ENCODE results near the gene WNT1.

Gene WNT1

GRCh38 chr12:48966177-48966895 lies 11.8 kb upstream of the WNT1 start:
- TF ChIP-seq CTCF (IDR thresholded peaks at IDR 0.05; ENCODE audit: control extremely low read depth, extremely low read depth, low read depth, missing control alignments): no peak
- ChIA-PET POLR2A (no interaction called here), CTCF (interaction anchor here (0.9 to 15.6 kb wide), 7 partner anchors 9 to 123 kb away, joined by 3 to 264 read pairs (median 4); partner anchors contain the start of genes ARF3, DDN, DDX23 and FKBP11)
- peak; percentile 49 for DNase-seq (ENCODE audit: extremely low spot score)

DNA sequence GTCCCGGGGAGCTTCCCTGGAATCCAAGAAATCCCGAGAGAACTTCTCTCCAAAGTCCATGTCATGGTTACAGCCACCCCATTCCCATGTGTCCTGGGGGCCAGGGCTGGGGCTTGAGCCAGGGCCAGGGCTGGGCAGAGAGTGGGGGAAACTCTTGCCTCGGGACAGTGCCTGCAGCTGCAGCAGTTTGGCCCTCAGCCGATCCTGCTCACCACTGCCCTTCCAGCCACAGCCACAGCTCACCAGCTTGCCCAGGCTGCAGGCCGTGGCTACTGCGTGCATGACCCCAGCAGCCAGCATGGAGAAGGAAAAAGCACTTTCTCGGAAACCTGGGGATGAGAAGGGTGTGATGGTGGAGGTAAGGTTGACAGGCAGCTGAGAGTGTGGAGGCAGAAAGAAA lies 10.1 kb upstream of the WNT1 start:
- CTCF ChIA-PET: interaction anchor here (0.8 to 15.6 kb wide), 8 partner anchors 11 to 115 kb away, joined by 3 to 264 read pairs (median 10); partner anchors contain the start of genes ARF3, DDN, DDX23 and FKBP11
- no peak for DNase-seq (ENCODE audit: extremely low spot score)
- no peak for TF ChIP-seq CTCF (IDR thresholded peaks at IDR 0.05; ENCODE audit: control extremely low read depth, extremely low read depth, low read depth, missing control alignments)
- POLR2A ChIA-PET: interaction anchor here (0.7 kb wide), 1 partner anchor 11 kb away, joined by 3 read pairs; the partner anchor contains the start of gene ARF3

DNA sequence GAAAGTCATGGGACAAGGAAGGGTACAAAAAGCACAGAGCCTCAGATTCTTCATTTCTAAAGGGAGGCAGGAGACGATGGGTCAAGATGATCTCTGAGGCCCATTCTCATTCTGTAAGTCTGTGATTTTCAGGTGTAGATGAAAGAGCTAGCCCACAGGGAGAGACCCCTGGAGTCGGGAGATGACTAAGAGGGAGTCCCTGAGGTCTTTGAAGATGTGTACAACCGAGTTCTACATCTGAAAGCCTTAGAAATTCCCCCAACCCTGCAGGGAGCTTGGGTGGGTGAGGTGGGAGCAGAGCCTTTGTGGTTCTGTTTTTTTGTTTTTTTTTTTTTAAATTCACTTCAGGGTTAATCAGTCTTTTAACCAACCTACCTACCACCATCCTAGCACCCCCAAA lies 9.7 kb upstream of the WNT1 start:
- ChIA-PET CTCF (interaction anchor here (0.7 to 15.6 kb wide), 11 partner anchors 8 to 172 kb away, joined by 3 to 264 read pairs (median 5); partner anchors contain the start of genes ARF3, DDN, DDX23 and RND1), POLR2A (interaction anchor here (0.6 to 0.7 kb wide), 2 partner anchors 11 to 24 kb away, joined by 3 to 7 read pairs; partner anchors contain the start of gene ARF3)

DNA sequence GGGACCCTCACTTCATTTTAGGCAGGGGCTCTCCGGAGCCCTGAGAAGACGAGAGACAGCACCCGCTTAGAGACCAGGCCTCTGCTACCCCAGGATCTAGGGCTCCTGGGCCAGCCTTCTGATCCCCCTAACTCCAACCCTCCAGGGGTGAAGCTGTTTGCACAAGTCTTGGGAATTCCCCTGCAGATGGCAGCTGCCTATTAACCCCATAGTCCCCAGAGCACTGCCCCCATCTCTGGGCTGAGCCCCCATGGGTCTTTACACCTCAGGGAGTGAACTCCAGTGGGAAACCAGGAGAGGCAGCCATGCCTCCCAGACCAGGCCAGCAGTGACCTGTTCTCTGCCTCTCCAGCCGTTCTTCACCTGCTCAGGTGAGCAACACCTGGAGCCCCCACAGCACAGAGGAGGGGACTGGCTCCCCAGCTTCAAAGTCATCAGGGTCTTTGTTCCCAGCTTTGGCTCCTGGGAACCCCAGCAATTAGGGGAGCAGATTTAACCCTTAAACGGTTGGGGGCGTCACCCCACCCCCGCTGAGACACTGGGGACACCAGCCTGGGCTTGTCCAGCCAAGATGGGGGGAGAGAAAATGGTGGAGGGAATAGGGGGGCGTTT lies 8.9 kb upstream of the WNT1 start:
- POLR2A ChIA-PET: interaction anchor here (0.7 to 1.0 kb wide), 2 partner anchors 15 to 19 kb away, joined by 3 to 4 read pairs; no protein-coding TSS in a partner anchor

More for the DNA sequence above, 9.7 kb upstream of the WNT1 start:
- TF ChIP-seq CTCF (IDR thresholded peaks at IDR 0.05; ENCODE audit: control extremely low read depth, extremely low read depth, low read depth, missing control alignments): no peak
- DNase-seq (ENCODE audit: extremely low spot score): peak; percentile 67

GRCh38 chr12:48969833-48970701 lies 8.1 kb upstream of the WNT1 start:
- ChIA-PET POLR2A (interaction anchor here (0.7 to 1.0 kb wide), 2 partner anchors 16 to 18 kb away, joined by 3 to 4 read pairs; no protein-coding TSS in a partner anchor), CTCF (interaction anchor here (1.6 to 15.6 kb wide), 5 partner anchors 12 to 117 kb away, joined by 3 to 264 read pairs (median 33); partner anchors contain the start of genes ARF3, DDN, DDX23 and WNT1)
- DNase-seq (ENCODE audit: extremely low spot score): peak; percentile 66
- TF ChIP-seq CTCF (IDR thresholded peaks at IDR 0.05; ENCODE audit: control extremely low read depth, extremely low read depth, low read depth, missing control alignments): peak; percentile 29

More for the DNA sequence above, 8.9 kb upstream of the WNT1 start:
- peak; percentile 40 for DNase-seq (ENCODE audit: extremely low spot score)
- no peak for TF ChIP-seq CTCF (IDR thresholded peaks at IDR 0.05; ENCODE audit: control extremely low read depth, extremely low read depth, low read depth, missing control alignments)
- CTCF ChIA-PET: interaction anchor here (0.7 to 15.6 kb wide), 11 partner anchors 9 to 173 kb away, joined by 3 to 264 read pairs (median 5); partner anchors contain the start of genes ARF3, DDN, DDX23 and RND1

Data from GM10248 (cell line).